Measurements from ENCODE around the gene PLEKHG4B.

PLEKHG4B gene

GRCh38 chr5:155651-156410 lies 63.9 kb downstream of the PLEKHG4B start:
- Histone ChIP-seq H3K9ac (peak overlapping the region in 4 of 11 experiments; percentile 15 to 61 (median 45); a peak in 3 of 22 replicates), H3K9me3 (replicated peaks in 1 of 11) (no peaks in the 10 kb centered on the region), H3K4me3 (peak overlapping the region in 2 of 10 experiments; percentile 34 to 44; a peak in 5 of 20 replicates), H3K27me3 (peaks cover 0 to 65% (median 0%) of the 10 kb centered on the region in 11 experiments; a peak in 5 of 22 replicates), H3K27ac (peak overlapping the region in 4 of 11 experiments; percentile 40 to 52 (median 44); a peak in 5 of 22 replicates), H3K4me2 (peak overlapping the region; percentile 74 to 94 (median 87)), H4K20me1 (peaks cover 0 to 53% (median 17%) of the 10 kb centered on the region in 11 experiments; a peak in 13 of 22 replicates), H3K4me1 (peaks cover 67 to 100% (median 97%) of the 10 kb centered on the region in 10 experiments), H3K36me3 (peaks cover 0 to 44% (median 13%) of the 10 kb centered on the region in 11 experiments; a peak in 11 of 22 replicates)
- no peak for TF ChIP-seq Cebpa-rat (IDR thresholded peaks at IDR 0.05)

- H3K36me3 ChIP-seq, result peaks cover 0 to 49% (median 13%) of the 10 kb centered on the region in 11 experiments; a peak in 11 of 22 replicates
Measured at GRCh38 chr5:156411-157072, 64.6 kb downstream of the PLEKHG4B start.

GRCh38 chr5:157126-157715 lies 65.3 kb downstream of the PLEKHG4B start:
- TF ChIP-seq Cebpa-rat (IDR thresholded peaks at IDR 0.05), result no peak
- Histone ChIP-seq H3K27me3 (peaks cover 0 to 79% (median 0%) of the 10 kb centered on the region in 11 experiments; a peak in 5 of 22 replicates), H3K36me3 (peaks cover 0 to 56% (median 20%) of the 10 kb centered on the region in 11 experiments; a peak in 12 of 22 replicates), H3K9me3 (replicated peaks in 1 of 11) (no peaks in the 10 kb centered on the region), H3K4me2 (peak overlapping the region in 9 of 11 experiments; percentile 74 to 94 (median 89); a peak in 15 of 22 replicates), H3K4me1 (peaks cover 58 to 100% (median 98%) of the 10 kb centered on the region in 10 experiments), H3K27ac (no peak overlapping the region), H3K9ac (peak overlapping the region in 1 of 11 experiments; percentile 15; a peak in 3 of 22 replicates), H4K20me1 (peaks cover 0 to 53% (median 19%) of the 10 kb centered on the region in 11 experiments; a peak in 13 of 22 replicates), H3K4me3 (no peak overlapping the region)

More at GRCh38 chr5:156411-157072, 64.6 kb downstream of the PLEKHG4B start:
- Histone ChIP-seq H4K20me1 (peaks cover 0 to 53% (median 19%) of the 10 kb centered on the region in 11 experiments; a peak in 13 of 22 replicates), H3K27ac (peak overlapping the region in 1 of 11 experiments; percentile 40; a peak in 1 of 22 replicates), H3K9me3 (replicated peaks in 1 of 11) (no peaks in the 10 kb centered on the region), H3K4me1 (peaks cover 60 to 100% (median 98%) of the 10 kb centered on the region in 10 experiments), H3K27me3 (peaks cover 0 to 72% (median 0%) of the 10 kb centered on the region in 11 experiments; a peak in 5 of 22 replicates), H3K4me2 (peak overlapping the region in 10 of 11 experiments; percentile 74 to 94 (median 88); a peak in 19 of 22 replicates), H3K9ac (peak overlapping the region in 4 of 11 experiments; percentile 15 to 56 (median 36); a peak in 4 of 22 replicates), H3K4me3 (peak overlapping the region in 2 of 10 experiments; percentile 34 to 44; a peak in 3 of 20 replicates)
- TF ChIP-seq Cebpa-rat (IDR thresholded peaks at IDR 0.05), result no peak

GRCh38 chr5:157801-158200 lies 65.8 kb downstream of the PLEKHG4B start:
- Histone ChIP-seq H3K4me1 (peaks cover 64 to 100% (median 98%) of the 10 kb centered on the region in 10 experiments), H3K4me3 (no peak overlapping the region), H3K27me3 (peaks cover 0 to 75% (median 0%) of the 10 kb centered on the region in 11 experiments; a peak in 5 of 22 replicates), H3K36me3 (peaks cover 0 to 62% (median 24%) of the 10 kb centered on the region in 11 experiments; a peak in 12 of 22 replicates), H3K9ac (no peak overlapping the region), H3K9me3 (replicated peaks in 1 of 11) (no peaks in the 10 kb centered on the region), H4K20me1 (peaks cover 0 to 53% (median 19%) of the 10 kb centered on the region in 11 experiments; a peak in 13 of 22 replicates), H3K27ac (peak overlapping the region in 3 of 11 experiments; percentile 61 to 66 (median 66); a peak in 4 of 22 replicates), H3K4me2 (peak overlapping the region in 9 of 11 experiments; percentile 84 to 97 (median 92); a peak in 15 of 22 replicates)
- TF ChIP-seq Cebpa-rat (IDR thresholded peaks at IDR 0.05), result no peak

GRCh38 chr5:158807-159447 lies 67.0 kb downstream of the PLEKHG4B start:
- Histone ChIP-seq H4K20me1 (peaks cover 0 to 53% (median 19%) of the 10 kb centered on the region in 11 experiments; a peak in 13 of 22 replicates), H3K4me1 (peaks cover 57 to 100% (median 93%) of the 10 kb centered on the region in 10 experiments), H3K27ac (peak overlapping the region in 7 of 11 experiments; percentile 13 to 66 (median 57); a peak in 10 of 22 replicates), H3K9me3 (replicated peaks in 1 of 11) (no peaks in the 10 kb centered on the region), H3K4me3 (peak overlapping the region in 3 of 10 experiments; percentile 21 to 48 (median 32); a peak in 3 of 20 replicates), H3K9ac (peak overlapping the region in 7 of 11 experiments; percentile 8 to 56 (median 41); a peak in 11 of 22 replicates), H3K36me3 (peaks cover 0 to 73% (median 24%) of the 10 kb centered on the region in 11 experiments; a peak in 12 of 22 replicates), H3K27me3 (peaks cover 0 to 64% (median 0%) of the 10 kb centered on the region in 11 experiments; a peak in 5 of 22 replicates), H3K4me2 (peak overlapping the region; percentile 76 to 97 (median 92))
- TF ChIP-seq Cebpa-rat (IDR thresholded peaks at IDR 0.05), result no peak

- TF ChIP-seq Cebpa-rat (IDR thresholded peaks at IDR 0.05), result no peak
- Histone ChIP-seq H3K36me3 (peaks cover 0 to 79% (median 24%) of the 10 kb centered on the region in 11 experiments; a peak in 12 of 22 replicates), H3K9ac (peak overlapping the region in 8 of 11 experiments; percentile 0 to 56 (median 39); a peak in 11 of 22 replicates), H3K27ac (peak overlapping the region in 7 of 11 experiments; percentile 13 to 66 (median 57); a peak in 10 of 22 replicates), H3K27me3 (peaks cover 0 to 57% (median 0%) of the 10 kb centered on the region in 11 experiments; a peak in 5 of 22 replicates), H3K4me2 (peak overlapping the region; percentile 76 to 97 (median 92)), H3K4me1 (peaks cover 50 to 95% (median 86%) of the 10 kb centered on the region in 10 experiments), H3K4me3 (peak overlapping the region in 3 of 10 experiments; percentile 21 to 48 (median 32); a peak in 4 of 20 replicates), H4K20me1 (peaks cover 0 to 49% (median 17%) of the 10 kb centered on the region in 11 experiments; a peak in 12 of 22 replicates), H3K9me3 (replicated peaks in 1 of 11) (peaks cover 0 to 6% (median 0%) of the 10 kb centered on the region in 11 experiments; a peak in 5 of 22 replicates)
Measured at GRCh38 chr5:159448-160172, 67.6 kb downstream of the PLEKHG4B start.

Data from BLaER1 treated with 17β-estradiol and CSF1 and Interleukin-3, amounts not matched to agents 10 nM and 100 nM (cell line).